NT2/D1 (cell line): Measurements from ENCODE around the gene KCNK4.

Experiments used
- SUZ12 ChIP-seq: IDR thresholded peaks from 2 replicates; pipeline ENCODE4 v1.6.1; 2011; ENCODE audit not compliant: insufficient read length, insufficient read depth; ENCODE audit errors: extremely low read depth
- YY1 ChIP-seq: IDR thresholded peaks from 2 replicates; pipeline ENCODE4 v1.6.1; 2011; ENCODE audit not compliant: insufficient read length, insufficient read depth
- ZNF274 ChIP-seq: IDR thresholded peaks from 2 replicates; pipeline ENCODE4 v1.6.1; 2011; ENCODE audit warnings: mild to moderate bottlenecking, low read depth, low read length

- TF ChIP-seq SUZ12 (no peak), ZNF274 (no peak), YY1 (no peak)
Observed at GRCh38 chr11:64341851-64342791, 51.0 kb downstream of the KCNK4 start.
